HG03159 (cell line): ENCODE data around the gene MAP7D1.
A peak's percentile ranks its signal among the peaks of the same experiment; 100 is the strongest.
"Not testable (repeated sequence)": the region's sequence is repeated elsewhere in the genome, so short reads cannot be mapped to it uniquely, and the experiment has no call there.

Source experiments
- ATAC-seq: cut with Tn5 transposase; IDR thresholded peaks from one replicate; pipeline ENCODE4 v1.9.1; 2021; ENCODE audit warnings: mild to moderate bottlenecking, moderate library complexity; ENCODE audit not compliant: unreplicated experiment

The MAP7D1 gene

GRCh38 chr1:36151134-36151844, 4.7 kb upstream of the MAP7D1 start:
- ATAC-seq, result no peak

GRCh38 chr1:36151845-36152203, 4.1 kb upstream of the MAP7D1 start:
- ATAC-seq, result no peak

GRCh38 chr1:36153476-36153875, 2.5 kb upstream of the MAP7D1 start:
- ATAC-seq, result no peak

- no peak for ATAC-seq
Measured at GRCh38 chr1:36154335-36154734, 1.6 kb upstream of the MAP7D1 start.

GRCh38 chr1:36154765-36155407, 1.1 kb upstream of the MAP7D1 start:
- no peak for ATAC-seq

- ATAC-seq, result peak; percentile 4
Measured at GRCh38 chr1:36156329-36157114, 562 bp downstream of the MAP7D1 start.

GRCh38 chr1:36157115-36157903, 1.3 kb downstream of the MAP7D1 start:
- ATAC-seq, result no peak

GRCh38 chr1:36157973-36158826, 2.2 kb downstream of the MAP7D1 start:
- ATAC-seq, result no peak

- not testable (repeated sequence) for ATAC-seq
Measured at GRCh38 chr1:36158827-36159252, 2.9 kb downstream of the MAP7D1 start.

- ATAC-seq, result no peak
Measured at GRCh38 chr1:36159614-36160387, 3.8 kb downstream of the MAP7D1 start.

- no peak for ATAC-seq
Measured at GRCh38 chr1:36160388-36160948, 4.5 kb downstream of the MAP7D1 start.

- no peak for ATAC-seq
Measured at GRCh38 chr1:36160949-36161485, 5.1 kb downstream of the MAP7D1 start.

GRCh38 chr1:36161641-36162531, 5.9 kb downstream of the MAP7D1 start:
- ATAC-seq, result peak; percentile 46

- ATAC-seq, result no peak
Measured at GRCh38 chr1:36162680-36163239, 6.8 kb downstream of the MAP7D1 start.

- ATAC-seq, result no peak
Measured at GRCh38 chr1:36163426-36163825, 7.5 kb downstream of the MAP7D1 start.

- no peak for ATAC-seq
Measured at GRCh38 chr1:36164361-36164760, 8.4 kb downstream of the MAP7D1 start.

- ATAC-seq, result no peak
Measured at GRCh38 chr1:36165145-36165544, 9.2 kb downstream of the MAP7D1 start.
